ENCODE results near the gene HSDL1.

GRCh38 chr16:84109598-84110335 lies 35.2 kb downstream of the HSDL1 start:
- no peak for TF ChIP-seq CTCF (IDR thresholded peaks at IDR 0.05)
- TF ChIP-seq POLR2A (IDR thresholded peaks at IDR 0.05; ENCODE audit: low read length), result no peak
- TF ChIP-seq SMC3 (IDR thresholded peaks at IDR 0.05), result no peak
- TF ChIP-seq HEYL (CRISPR knock-in tag; IDR thresholded peaks at IDR 0.05), result no peak
- no peak for TF ChIP-seq KDM1A (IDR thresholded peaks at IDR 0.05; ENCODE audit: low read depth)
- no peak for TF ChIP-seq EP300 (IDR thresholded peaks at IDR 0.05)
- TF ChIP-seq ESRRA (IDR thresholded peaks at IDR 0.05; ENCODE audit: borderline replicate concordance, low read length), result no peak
- TF ChIP-seq CBX8 (IDR thresholded peaks at IDR 0.05), result no peak
